ENCODE measurements around the gene SOX30.

SOX30 gene

DNA sequence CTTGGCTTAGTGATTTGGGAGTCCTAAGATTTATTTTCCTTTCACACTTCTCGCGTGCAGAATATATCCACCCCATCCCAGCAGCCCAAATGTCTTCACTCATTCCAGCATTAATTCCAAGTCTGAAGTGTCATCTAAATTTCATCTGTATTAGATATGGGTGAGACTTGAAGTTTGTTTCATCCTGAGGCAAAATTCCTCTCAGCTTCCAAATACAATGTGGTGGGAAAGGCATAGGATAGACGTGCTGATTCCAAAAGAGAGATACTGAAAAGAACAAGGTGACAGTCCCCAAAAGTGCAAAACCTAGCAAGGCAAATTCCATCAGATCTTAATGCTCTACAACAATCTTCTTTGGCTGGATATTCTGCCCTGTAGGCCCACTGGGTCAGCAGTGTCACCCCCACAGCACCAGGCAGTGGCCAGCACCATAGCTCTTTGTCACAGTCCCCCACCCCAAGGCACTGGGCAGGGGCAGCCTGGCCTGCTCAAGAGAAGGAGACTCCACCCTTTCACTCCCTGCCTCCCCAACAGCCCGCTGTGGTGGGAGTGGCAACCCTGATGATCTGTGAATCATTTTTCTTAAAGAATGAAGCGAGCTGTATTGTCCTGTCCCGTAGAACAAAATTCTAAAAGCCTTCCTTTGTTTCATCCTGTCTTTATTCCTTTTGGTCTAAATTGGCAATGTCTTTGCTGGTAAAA, 74.0 kb downstream of the SOX30 start:
- in situ Hi-C loops (cut with MboI; ENCODE audit: low sequenced_read_pairs): no loop called here

DNA sequence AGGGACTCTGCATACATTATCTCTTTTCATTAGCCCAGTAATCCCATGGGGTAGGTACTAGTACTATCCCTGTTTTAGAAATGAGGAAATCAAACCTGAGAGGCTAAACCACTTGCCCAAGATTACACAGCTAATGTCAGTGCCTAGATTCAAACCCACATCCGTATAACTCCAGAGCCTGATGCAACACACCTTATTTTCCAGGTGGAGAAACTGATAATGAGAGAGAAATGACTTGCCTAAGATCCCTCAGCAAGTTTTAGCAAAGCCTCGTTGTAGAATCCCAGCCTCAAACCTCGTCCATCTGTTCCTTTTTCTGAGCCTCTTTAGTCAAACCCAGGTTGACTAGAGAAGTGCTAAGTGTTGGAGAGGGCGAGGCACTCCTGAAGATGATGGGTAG, 75.6 kb downstream of the SOX30 start:
- in situ Hi-C loops (cut with MboI; ENCODE audit: low sequenced_read_pairs): no loop called here
